CD4-positive, alpha-beta memory T cell (primary cell): ENCODE measurements around the gene KANSL1. TPM values are rescaled to one million over a fixed set of nuclear protein-coding genes. Genes with fewer than 3 reads are reported as not detected.

Source experiments
- CTCF ChIA-PET: fragments of 350-600 bp; sonication (Branson Sonifier 250); formaldehyde crosslinking; loops from one replicate; lab custom pipeline; 2021; ENCODE audit warnings: inconsistent platforms; ENCODE audit not compliant: partially characterized antibody; lab: Charles Lee
- POLR2A ChIA-PET: fragments of 350-600 bp; sonication (Branson Sonifier 250); formaldehyde crosslinking; loops from one replicate; lab custom pipeline; 2021; ENCODE audit not compliant: partially characterized antibody; lab: Charles Lee
- DNase-seq, 5 donors: peaks; one replicate each; pipeline versions ENCODE4 v3.0.0 to v3.0.0-alpha.2; 2020 to 2022; ENCODE audit warnings: mixed read lengths in 1 of 5
- H3K27ac ChIP-seq: one replicate; pipeline ENCODE4 v1.7.0; 2013; ENCODE audit warnings: low read depth, low read length
- H3K27me3 ChIP-seq: 2 replicates; pipeline ENCODE4 v1.7.0; 2013; ENCODE audit warnings: mild to moderate bottlenecking, low read length, moderate library complexity; ENCODE audit not compliant: insufficient read depth
- H3K36me3 ChIP-seq: 2 replicates; pipeline ENCODE4 v1.7.0; 2013; ENCODE audit warnings: mild to moderate bottlenecking, low read length, moderate library complexity; ENCODE audit not compliant: insufficient read depth
- H3K4me1 ChIP-seq: 2 replicates; pipeline ENCODE4 v1.7.0; 2013; ENCODE audit warnings: mild to moderate bottlenecking, low read length, moderate library complexity; ENCODE audit not compliant: insufficient read depth
- H3K4me3 ChIP-seq, 2 donors: one replicate each; pipeline ENCODE4 v1.7.0; 2013; ENCODE audit warnings: low read length in 2 of 2, mild to moderate bottlenecking in 1 of 2
- H3K9me3 ChIP-seq, 2 donors: one replicate each; pipeline ENCODE4 v1.7.0; 2013; ENCODE audit warnings: low read length in 2 of 2, control low read depth in 1 of 2; ENCODE audit not compliant: control insufficient read depth in 1 of 2
- H3K27ac Mint-ChIP-seq, 7 donors: one replicate each; pipeline ENCODE4 v1.8.0; 2020 to 2021; ENCODE audit warnings: mixed read lengths in 7 of 7, mild to moderate bottlenecking in 6 of 7, inconsistent platforms in 3 of 7, moderate library complexity in 3 of 7
- H3K27me3 Mint-ChIP-seq, 2 donors: one replicate each; pipeline ENCODE4 v1.8.0; 2020 to 2021; ENCODE audit warnings: mixed read lengths in 2 of 2
- H3K36me3 Mint-ChIP-seq, 2 donors: one replicate each; pipeline ENCODE4 v1.8.0; 2020 to 2021; ENCODE audit warnings: mixed read lengths in 2 of 2, inconsistent platforms in 1 of 2, mild to moderate bottlenecking in 1 of 2
- H3K4me1 Mint-ChIP-seq, 4 donors: one replicate each; pipeline ENCODE4 v1.8.0; 2020 to 2021; ENCODE audit warnings: mixed read lengths in 4 of 4, mild to moderate bottlenecking in 1 of 4
- H3K4me3 Mint-ChIP-seq, 8 donors: one replicate each; pipeline ENCODE4 v1.8.0; 2020 to 2021; ENCODE audit warnings: mixed read lengths in 8 of 8, mild to moderate bottlenecking in 7 of 8, moderate library complexity in 6 of 8, inconsistent platforms in 3 of 8
- H3K9me3 Mint-ChIP-seq, 8 donors: one replicate each; pipeline ENCODE4 v1.8.0; 2020 to 2021; ENCODE audit warnings: mixed read lengths in 8 of 8, mild to moderate bottlenecking in 5 of 8, inconsistent platforms in 3 of 8, moderate library complexity in 1 of 8
- intact Hi-C: fragments of 100-400 bp; cut with micrococcal nuclease; formaldehyde crosslinking; loops from one replicate; pipeline ENCODE4 v1.15.1; 2023
- polyA plus RNA-seq, 2 donors: library from polyadenylated mRNA; unstranded; fragments of 300-500 nt; fragmentation: Illumina TruSeq; gene quantifications; one replicate each; pipeline ENCODE4 v1.2.3, GENCODE V29; 2021
- total RNA-seq, 2 experiments: library from RNA; stranded (reverse); gene quantifications; one replicate each; pipeline ENCODE4 v1.2.3, GENCODE V29; 2021

Gene KANSL1
- total and polyA plus RNA-seq, 4 experiments from 2014 or later, result 6.7 to 206 (median 107) TPM

DNA sequence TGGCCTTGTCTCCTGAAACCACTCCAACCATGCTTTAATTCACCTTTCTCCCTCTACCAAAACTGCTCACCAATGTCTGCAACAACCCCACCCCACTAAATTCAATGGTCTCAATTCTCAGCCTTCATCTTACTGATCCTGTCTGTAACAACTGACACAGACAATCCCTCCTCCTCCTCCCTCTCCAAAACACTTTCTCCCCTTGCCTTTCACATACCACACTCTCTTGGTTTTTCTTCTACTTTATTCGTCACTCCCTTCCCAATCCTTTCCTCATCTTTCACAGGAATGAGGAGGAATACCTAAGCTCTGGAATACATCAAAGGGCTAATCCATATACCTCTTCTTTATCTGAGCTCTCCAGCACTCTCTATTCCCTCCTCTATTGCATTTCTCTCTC is 128.8 kb downstream of the KANSL1 start:
- DNase-seq, result no peak
- Histone ChIP-seq H3K27me3 (no peaks in the 10 kb centered on the region), H3K36me3 (peaks cover 21% of the 10 kb centered on the region), H3K4me1 (no peaks in the 10 kb centered on the region), H3K9me3 (no peaks in the 10 kb centered on the region), H3K27ac (no peak overlapping the region), H3K4me3 (no peak overlapping the region)
- intact Hi-C loops, result loop anchor here (5.0 kb wide), 1 partner anchor 148 kb away; no protein-coding TSS in a partner anchor
- Mint-ChIP-seq H3K4me1 (peaks cover 5 to 15% (median 8%) of the 10 kb centered on the region in 4 donors), H3K36me3 (peaks cover 28 to 66% of the 10 kb centered on the region in 2 donors), H3K27me3 (no peaks in the 10 kb centered on the region), H3K4me3 (no peak overlapping the region), H3K27ac (peak overlapping the region in 6 of 7 donors; percentile 5 to 65 (median 31)), H3K9me3 (no peaks in the 10 kb centered on the region)
- ChIA-PET POLR2A (no interaction called here), CTCF (no interaction called here)

DNA sequence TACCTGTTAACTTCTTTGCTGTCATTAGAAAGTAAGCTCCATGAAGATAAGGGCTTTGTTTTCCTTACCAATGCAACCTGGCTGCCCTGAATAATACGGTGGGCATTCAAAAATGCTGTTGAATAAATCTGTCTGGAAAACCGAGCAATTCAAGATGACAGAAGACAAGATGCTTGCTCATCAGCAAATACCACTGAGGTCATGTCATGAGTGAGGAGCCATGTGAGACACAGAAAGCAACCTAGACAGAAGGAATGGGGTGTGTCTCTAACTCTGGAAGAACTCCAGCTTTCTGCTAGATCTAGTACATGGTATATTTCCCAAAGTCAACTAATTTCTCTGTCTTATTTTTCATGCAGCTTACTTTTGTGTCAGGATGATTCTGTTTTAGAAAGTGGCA is 130.0 kb downstream of the KANSL1 start:
- Mint-ChIP-seq H3K4me1 (peaks cover 12 to 18% (median 14%) of the 10 kb centered on the region in 4 donors), H3K27ac (peak overlapping the region in 1 of 7 donors; percentile 2), H3K9me3 (no peaks in the 10 kb centered on the region), H3K27me3 (no peaks in the 10 kb centered on the region), H3K4me3 (no peak overlapping the region), H3K36me3 (peaks cover 28 to 76% of the 10 kb centered on the region in 2 donors)
- intact Hi-C loops, result loop anchor here (5.0 kb wide), 1 partner anchor 149 kb away; no protein-coding TSS in a partner anchor
- H3K27ac ChIP-seq, result no peak overlapping the region
- no peak overlapping the region for H3K4me3 ChIP-seq
- CTCF ChIA-PET, result interaction anchor here (0.7 to 2.0 kb wide), 9 partner anchors 8 to 130 kb away, joined by 3 to 7 read pairs (median 3); partner anchors contain the start of gene KANSL1
- no peak for DNase-seq
- H3K9me3 ChIP-seq, result no peaks in the 10 kb centered on the region
- H3K4me1 ChIP-seq, result peaks cover 7% of the 10 kb centered on the region
- H3K36me3 ChIP-seq, result peaks cover 25% of the 10 kb centered on the region
- no peaks in the 10 kb centered on the region for H3K27me3 ChIP-seq
- POLR2A ChIA-PET, result interaction anchor here (0.6 kb wide), 1 partner anchor 10 kb away, joined by 4 read pairs; no protein-coding TSS in a partner anchor

- peaks cover 18 to 30% (median 20%) of the 10 kb centered on the region in 4 donors for H3K4me1 Mint-ChIP-seq
- no peaks in the 10 kb centered on the region for H3K27me3 ChIP-seq
- ChIA-PET CTCF (interaction anchor here (0.7 to 1.3 kb wide), 6 partner anchors 31 to 856 kb away, joined by 3 read pairs; no protein-coding TSS in a partner anchor), POLR2A (interaction anchor here (0.7 kb wide), 1 partner anchor 84 kb away, joined by 3 read pairs; no protein-coding TSS in a partner anchor)
- H3K27me3 Mint-ChIP-seq, result no peaks in the 10 kb centered on the region
- peaks cover 19% of the 10 kb centered on the region for H3K36me3 ChIP-seq
- no peak overlapping the region for H3K4me3 ChIP-seq
- peak overlapping the region in 3 of 7 donors; percentile 8 to 46 (median 42) for H3K27ac Mint-ChIP-seq
- intact Hi-C loops, result loop anchor here (5.0 kb wide), 1 partner anchor 151 kb away; no protein-coding TSS in a partner anchor
- no peak overlapping the region for H3K27ac ChIP-seq
- no peak overlapping the region for H3K4me3 Mint-ChIP-seq
- H3K36me3 Mint-ChIP-seq, result peaks cover 15 to 73% of the 10 kb centered on the region in 2 donors
- no peak for DNase-seq
- H3K9me3 ChIP-seq, result no peaks in the 10 kb centered on the region
- no peaks in the 10 kb centered on the region for H3K9me3 Mint-ChIP-seq
- peaks cover 7% of the 10 kb centered on the region for H3K4me1 ChIP-seq
Measured at GRCh38 chr17:46061435-46061834, 131.8 kb downstream of the KANSL1 start.

DNA sequence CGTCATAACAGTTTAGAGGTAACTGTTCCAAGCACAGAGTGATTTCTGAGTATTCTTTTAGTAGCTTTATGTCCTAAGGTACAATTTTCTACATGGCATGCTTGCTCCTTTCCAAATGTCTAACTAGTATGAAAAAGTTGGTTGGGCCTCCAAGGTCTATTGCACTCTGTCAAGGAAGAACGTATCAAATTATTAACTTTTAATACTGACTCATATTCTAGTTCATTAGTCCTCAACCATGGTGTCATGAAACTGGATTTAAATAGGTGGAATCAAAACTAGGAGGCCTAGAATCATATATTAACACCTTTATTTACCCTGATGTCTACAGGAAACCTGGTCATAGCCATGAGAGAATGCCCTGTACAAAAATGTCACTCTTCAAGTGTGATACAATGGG is 132.8 kb downstream of the KANSL1 start:
- H3K4me1 ChIP-seq, result peaks cover 7% of the 10 kb centered on the region
- H3K27me3 Mint-ChIP-seq, result no peaks in the 10 kb centered on the region
- H3K36me3 ChIP-seq, result peaks cover 10% of the 10 kb centered on the region
- no peak for DNase-seq
- no peaks in the 10 kb centered on the region for H3K9me3 ChIP-seq
- no peak overlapping the region for H3K4me3 Mint-ChIP-seq
- intact Hi-C loops, result loop anchor here (5.0 kb wide), 1 partner anchor 152 kb away; no protein-coding TSS in a partner anchor
- H3K4me3 ChIP-seq, result no peak overlapping the region
- peaks cover 19 to 31% (median 20%) of the 10 kb centered on the region in 4 donors for H3K4me1 Mint-ChIP-seq
- peaks cover 9 to 65% of the 10 kb centered on the region in 2 donors for H3K36me3 Mint-ChIP-seq
- CTCF ChIA-PET, result interaction anchor here (1.1 to 1.2 kb wide), 2 partner anchors 16 to 152 kb away, joined by 4 to 7 read pairs; no protein-coding TSS in a partner anchor
- no peaks in the 10 kb centered on the region for H3K27me3 ChIP-seq
- H3K27ac ChIP-seq, result no peak overlapping the region
- no peaks in the 10 kb centered on the region for H3K9me3 Mint-ChIP-seq
- POLR2A ChIA-PET, result no interaction called here
- H3K27ac Mint-ChIP-seq, result peak overlapping the region in 3 of 7 donors; percentile 4 to 22 (median 9)

DNA sequence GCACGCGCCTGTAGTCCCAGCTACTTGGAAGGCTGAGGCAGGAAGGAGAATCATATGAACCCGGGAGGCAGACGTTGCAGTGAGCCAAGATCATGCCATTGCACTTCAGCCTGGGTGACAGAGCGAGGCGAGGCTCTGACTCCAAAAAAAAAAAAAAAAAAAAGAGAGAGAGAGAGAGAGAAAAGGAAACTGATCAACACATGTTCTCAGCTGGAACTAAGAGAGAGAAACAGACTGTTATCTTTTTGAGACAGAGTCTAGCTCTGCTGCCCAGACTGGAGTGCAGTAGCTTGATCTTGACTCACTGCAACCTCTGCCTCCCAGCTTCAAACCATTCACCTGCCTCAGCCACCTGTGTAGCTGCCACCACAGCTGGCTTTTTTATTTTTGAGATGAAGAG is 133.7 kb downstream of the KANSL1 start:
- ChIA-PET POLR2A (interaction anchor here (2.5 kb wide), 1 partner anchor 134 kb away, joined by 12 read pairs; the partner anchor contains the start of gene KANSL1), CTCF (interaction anchor here (0.6 to 3.5 kb wide), 7 partner anchors 15 to 153 kb away, joined by 3 to 24 read pairs (median 4); no protein-coding TSS in a partner anchor)
- Mint-ChIP-seq H3K9me3 (no peaks in the 10 kb centered on the region), H3K4me1 (peaks cover 19 to 34% (median 22%) of the 10 kb centered on the region in 4 donors), H3K4me3 (no peak overlapping the region), H3K27me3 (no peaks in the 10 kb centered on the region), H3K27ac (peak overlapping the region in 4 of 7 donors; percentile 22 to 71 (median 65)), H3K36me3 (peaks cover 9 to 60% of the 10 kb centered on the region in 2 donors)
- Histone ChIP-seq H3K9me3 (no peaks in the 10 kb centered on the region), H3K27me3 (no peaks in the 10 kb centered on the region), H3K27ac (no peak overlapping the region), H3K36me3 (peaks cover 5% of the 10 kb centered on the region), H3K4me1 (peaks cover 7% of the 10 kb centered on the region), H3K4me3 (no peak overlapping the region)
- DNase-seq, result no peak
- intact Hi-C loops, result no loop called here

DNA sequence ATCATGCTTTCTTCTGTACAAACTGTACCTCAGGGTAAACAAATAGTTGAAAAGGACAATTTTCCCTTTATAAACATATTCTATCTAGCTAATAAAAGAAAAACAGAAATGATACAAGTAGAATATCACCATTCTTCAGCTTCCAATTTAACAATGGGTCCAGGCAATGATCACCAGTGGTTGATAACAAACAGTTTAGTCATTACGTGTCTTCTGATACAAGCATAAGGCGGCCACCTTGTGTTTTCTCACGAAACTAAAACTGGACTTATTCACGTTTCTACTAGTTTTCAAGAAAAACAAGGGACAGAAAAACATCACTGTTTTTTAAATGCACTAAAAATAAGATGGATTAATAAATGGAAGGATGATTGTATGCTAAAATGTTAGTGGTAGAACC is 135.9 kb downstream of the KANSL1 start:
- Mint-ChIP-seq H3K9me3 (no peaks in the 10 kb centered on the region), H3K4me3 (no peak overlapping the region), H3K4me1 (peaks cover 20 to 44% (median 27%) of the 10 kb centered on the region in 4 donors), H3K27me3 (no peaks in the 10 kb centered on the region), H3K27ac (peak overlapping the region in 3 of 7 donors; percentile 30 to 53 (median 32)), H3K36me3 (peaks cover 13 to 52% of the 10 kb centered on the region in 2 donors)
- Histone ChIP-seq H3K4me1 (peaks cover 7% of the 10 kb centered on the region), H3K9me3 (no peaks in the 10 kb centered on the region), H3K4me3 (no peak overlapping the region), H3K27me3 (no peaks in the 10 kb centered on the region), H3K27ac (no peak overlapping the region), H3K36me3 (peaks cover 5% of the 10 kb centered on the region)
- CTCF ChIA-PET, result interaction anchor here (1.2 to 3.5 kb wide), 5 partner anchors 10 to 156 kb away, joined by 4 to 24 read pairs (median 4); partner anchors contain the start of gene KANSL1
- intact Hi-C loops, result no loop called here
- POLR2A ChIA-PET, result interaction anchor here (2.5 kb wide), 1 partner anchor 136 kb away, joined by 12 read pairs; the partner anchor contains the start of gene KANSL1
- no peak for DNase-seq

- Mint-ChIP-seq H3K9me3 (no peaks in the 10 kb centered on the region), H3K27ac (peak overlapping the region in 6 of 7 donors; percentile 35 to 53 (median 38)), H3K27me3 (no peaks in the 10 kb centered on the region), H3K4me3 (no peak overlapping the region), H3K4me1 (peaks cover 23 to 49% (median 29%) of the 10 kb centered on the region in 4 donors), H3K36me3 (peaks cover 13 to 53% of the 10 kb centered on the region in 2 donors)
- peaks cover 5% of the 10 kb centered on the region for H3K36me3 ChIP-seq
- H3K27me3 ChIP-seq, result no peaks in the 10 kb centered on the region
- ChIA-PET CTCF (interaction anchor here (0.8 to 3.5 kb wide), 4 partner anchors 9 to 131 kb away, joined by 3 to 24 read pairs (median 8); no protein-coding TSS in a partner anchor), POLR2A (no interaction called here)
- H3K27ac ChIP-seq, result no peak overlapping the region
- no peak overlapping the region for H3K4me3 ChIP-seq
- H3K4me1 ChIP-seq, result peaks cover 7% of the 10 kb centered on the region
- intact Hi-C loops, result no loop called here
- no peak for DNase-seq
- no peaks in the 10 kb centered on the region for H3K9me3 ChIP-seq
Measured at GRCh38 chr17:46056800-46057304, 136.4 kb downstream of the KANSL1 start.
